ENCODE measurements around the gene UGT3A1.

Gene UGT3A1

DNA sequence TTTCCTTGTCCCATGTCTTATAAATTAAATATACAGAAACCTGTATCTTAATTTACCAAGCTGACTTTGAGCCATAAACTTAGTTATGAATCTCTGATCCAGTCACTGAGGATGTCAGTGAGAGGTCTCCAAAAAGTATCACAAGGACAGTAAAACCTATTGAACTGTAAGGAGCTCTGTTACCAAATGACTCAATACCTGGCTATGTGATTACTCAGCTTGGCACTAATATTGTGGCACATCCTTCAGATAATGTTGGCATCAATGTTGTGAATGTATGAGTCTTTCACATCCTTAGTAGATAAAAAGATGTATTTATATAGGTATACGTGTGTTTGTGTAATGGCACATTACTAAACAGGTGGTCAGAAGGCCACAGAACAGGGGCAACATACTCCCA is 34.8 kb downstream of the UGT3A1 start:
- Histone ChIP-seq H3K4me1 (ENCODE audit: insufficient read depth, low read length, severe bottlenecking) (no peaks in the 10 kb centered on the region), H4K20me1 (ENCODE audit: insufficient read depth, low read length) (no peaks in the 10 kb centered on the region), H3K27me3 (ENCODE audit: insufficient read depth, low read length) (peaks cover 5% of the 10 kb centered on the region; the same call in 1 of the 2 replicates), H3K36me3 (ENCODE audit: insufficient read depth, low read length) (no peaks in the 10 kb centered on the region), H3K79me2 (ENCODE audit: insufficient read depth, low read length) (no peaks in the 10 kb centered on the region), H3F3A (ENCODE audit: insufficient read depth, low read length) (no peaks in the 10 kb centered on the region), H3K9me3 (ENCODE audit: low read length) (no peaks in the 10 kb centered on the region), H3K27ac (ENCODE audit: low read depth, low read length, poor library complexity, severe bottlenecking) (no peak overlapping the region), H3K9ac (ENCODE audit: low read length) (no peak overlapping the region), H3K9me2 (ENCODE audit: low read depth, low read length) (no peaks in the 10 kb centered on the region), H2AFZ (ENCODE audit: low read length) (no peak overlapping the region), H3K4me3 (ENCODE audit: low read depth, low read length, poor library complexity, severe bottlenecking) (no peak overlapping the region), H3K4me2 (ENCODE audit: low read length) (no peak overlapping the region)
- TF ChIP-seq, protein P1, sequence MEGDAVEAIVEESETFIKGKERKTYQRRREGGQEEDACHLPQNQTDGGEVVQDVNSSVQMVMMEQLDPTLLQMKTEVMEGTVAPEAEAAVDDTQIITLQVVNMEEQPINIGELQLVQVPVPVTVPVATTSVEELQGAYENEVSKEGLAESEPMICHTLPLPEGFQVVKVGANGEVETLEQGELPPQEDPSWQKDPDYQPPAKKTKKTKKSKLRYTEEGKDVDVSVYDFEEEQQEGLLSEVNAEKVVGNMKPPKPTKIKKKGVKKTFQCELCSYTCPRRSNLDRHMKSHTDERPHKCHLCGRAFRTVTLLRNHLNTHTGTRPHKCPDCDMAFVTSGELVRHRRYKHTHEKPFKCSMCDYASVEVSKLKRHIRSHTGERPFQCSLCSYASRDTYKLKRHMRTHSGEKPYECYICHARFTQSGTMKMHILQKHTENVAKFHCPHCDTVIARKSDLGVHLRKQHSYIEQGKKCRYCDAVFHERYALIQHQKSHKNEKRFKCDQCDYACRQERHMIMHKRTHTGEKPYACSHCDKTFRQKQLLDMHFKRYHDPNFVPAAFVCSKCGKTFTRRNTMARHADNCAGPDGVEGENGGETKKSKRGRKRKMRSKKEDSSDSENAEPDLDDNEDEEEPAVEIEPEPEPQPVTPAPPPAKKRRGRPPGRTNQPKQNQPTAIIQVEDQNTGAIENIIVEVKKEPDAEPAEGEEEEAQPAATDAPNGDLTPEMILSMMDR (IDR thresholded peaks at IDR 0.05; ENCODE audit: low read length): no peak
- no peak for TF ChIP-seq EZH2 (IDR thresholded peaks at IDR 0.05; ENCODE audit: borderline replicate concordance, low read length)

DNA sequence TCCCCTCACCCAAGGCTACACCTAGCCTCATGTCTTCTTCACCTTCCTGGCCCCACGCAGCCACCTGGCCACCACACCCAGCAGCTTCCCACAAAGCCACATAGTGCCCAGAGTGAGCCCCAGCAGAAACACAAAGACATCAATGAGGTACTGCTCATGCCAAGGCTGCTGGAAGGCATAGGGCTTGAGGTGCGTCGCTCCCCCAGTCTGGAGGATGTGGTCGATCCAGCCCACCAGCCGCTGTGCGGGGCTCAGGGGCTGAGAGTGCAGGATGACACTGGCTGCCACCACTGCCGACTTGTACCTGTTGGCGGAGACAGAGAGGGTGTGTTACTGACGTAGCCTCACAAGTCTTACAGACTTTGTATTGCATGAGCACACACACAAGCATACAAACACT is 37.0 kb downstream of the UGT3A1 start:
- no peaks in the 10 kb centered on the region for H3K79me2 ChIP-seq (ENCODE audit: insufficient read depth, low read length)
- no peaks in the 10 kb centered on the region for H4K20me1 ChIP-seq (ENCODE audit: insufficient read depth, low read length)
- no peaks in the 10 kb centered on the region for H3K4me1 ChIP-seq (ENCODE audit: insufficient read depth, low read length, severe bottlenecking)
- TF ChIP-seq EZH2 (IDR thresholded peaks at IDR 0.05; ENCODE audit: borderline replicate concordance, low read length): no peak
- TF ChIP-seq, protein P1 (IDR thresholded peaks at IDR 0.05; ENCODE audit: low read length): no peak
- no peak overlapping the region for H3K4me2 ChIP-seq (ENCODE audit: low read length)
- no peaks in the 10 kb centered on the region for H3K36me3 ChIP-seq (ENCODE audit: insufficient read depth, low read length)
- no peak overlapping the region for H3K27ac ChIP-seq (ENCODE audit: low read depth, low read length, poor library complexity, severe bottlenecking)
- peaks cover 5% of the 10 kb centered on the region; the same call in 1 of the 2 replicates for H3K27me3 ChIP-seq (ENCODE audit: insufficient read depth, low read length)
- H3F3A ChIP-seq (ENCODE audit: insufficient read depth, low read length): no peaks in the 10 kb centered on the region
- no peak overlapping the region for H3K4me3 ChIP-seq (ENCODE audit: low read depth, low read length, poor library complexity, severe bottlenecking)
- H3K9me2 ChIP-seq (ENCODE audit: low read depth, low read length): no peaks in the 10 kb centered on the region
- no peak overlapping the region for H2AFZ ChIP-seq (ENCODE audit: low read length)
- H3K9me3 ChIP-seq (ENCODE audit: low read length): no peaks in the 10 kb centered on the region
- H3K9ac ChIP-seq (ENCODE audit: low read length): no peak overlapping the region

DNA sequence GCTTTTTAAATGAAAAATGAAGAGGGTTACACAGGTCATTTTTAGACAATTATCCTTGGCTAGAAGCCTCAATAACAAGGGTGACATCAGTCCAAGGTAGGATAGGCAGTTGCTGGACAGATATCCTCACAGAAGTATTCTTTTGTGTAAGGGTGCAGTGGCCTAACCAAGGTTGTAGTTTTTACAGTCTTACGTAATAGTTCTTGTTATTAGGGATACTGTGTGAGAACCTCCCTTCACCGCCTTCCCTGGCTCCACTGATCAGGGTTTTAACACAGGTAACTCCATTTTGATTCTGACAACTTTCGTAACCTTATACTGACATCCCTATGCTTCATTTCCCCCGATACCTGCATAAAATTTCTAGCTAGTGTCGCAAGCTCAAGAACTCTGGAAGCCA is 44.1 kb downstream of the UGT3A1 start:
- no peaks in the 10 kb centered on the region for H3K4me1 ChIP-seq (ENCODE audit: insufficient read depth, low read length, severe bottlenecking)
- H3K27me3 ChIP-seq (ENCODE audit: insufficient read depth, low read length): no peaks in the 10 kb centered on the region; the same call in 1 of the 2 replicates
- no peaks in the 10 kb centered on the region for H3K36me3 ChIP-seq (ENCODE audit: insufficient read depth, low read length)
- H3K4me2 ChIP-seq (ENCODE audit: low read length): no peak overlapping the region
- H3K9me2 ChIP-seq (ENCODE audit: low read depth, low read length): no peaks in the 10 kb centered on the region
- TF ChIP-seq, protein P1 (IDR thresholded peaks at IDR 0.05; ENCODE audit: low read length): no peak
- TF ChIP-seq EZH2 (IDR thresholded peaks at IDR 0.05; ENCODE audit: borderline replicate concordance, low read length): no peak
- H3K79me2 ChIP-seq (ENCODE audit: insufficient read depth, low read length): no peaks in the 10 kb centered on the region
- no peaks in the 10 kb centered on the region for H3F3A ChIP-seq (ENCODE audit: insufficient read depth, low read length)
- H3K4me3 ChIP-seq (ENCODE audit: low read depth, low read length, poor library complexity, severe bottlenecking): no peak overlapping the region
- no peak overlapping the region for H3K27ac ChIP-seq (ENCODE audit: low read depth, low read length, poor library complexity, severe bottlenecking)
- no peaks in the 10 kb centered on the region for H4K20me1 ChIP-seq (ENCODE audit: insufficient read depth, low read length)
- H2AFZ ChIP-seq (ENCODE audit: low read length): no peak overlapping the region
- no peak overlapping the region for H3K9ac ChIP-seq (ENCODE audit: low read length)
- H3K9me3 ChIP-seq (ENCODE audit: low read length): no peaks in the 10 kb centered on the region
